HepG2 (cell line): Measurements from ENCODE around the gene EPHA10. TPM values are rescaled to one million over a fixed set of nuclear protein-coding genes. Genes with fewer than 3 reads are reported as not detected.
A peak's percentile ranks its signal among the peaks of the same experiment; 100 is the strongest.

ENCODE experiments used
- AHR ChIP-seq: IDR thresholded peaks from 2 replicates; pipeline ENCODE4 v1.6.1; 2018; ENCODE audit warnings: missing genetic modification reagents, missing compliant biosample characterization
- AKAP8 ChIP-seq: sonication (generic); formaldehyde crosslinking; IDR thresholded peaks from 2 replicates; pipeline ENCODE4 v1.5.1; 2020; ENCODE audit warnings: mild to moderate bottlenecking, missing genetic modification reagents
- CBFB ChIP-seq: sonication (generic); formaldehyde crosslinking; IDR thresholded peaks from 2 replicates; pipeline ENCODE4 v1.4.0; 2020; ENCODE audit warnings: missing genetic modification reagents
- ETV5 ChIP-seq: IDR thresholded peaks from 2 replicates; pipeline ENCODE4 v1.6.1; 2018; ENCODE audit warnings: missing biosample characterization, missing genetic modification reagents, inconsistent platforms, borderline replicate concordance
- HDAC2 ChIP-seq: sonication (generic); formaldehyde crosslinking; IDR thresholded peaks from 2 replicates; pipeline ENCODE4 v1.4.0; 2020; ENCODE audit warnings: missing genetic modification reagents
- IRF2 ChIP-seq: IDR thresholded peaks from 2 replicates; pipeline ENCODE4 v1.6.1; 2018; ENCODE audit warnings: missing genetic modification reagents, missing compliant biosample characterization
- KDM6A ChIP-seq: IDR thresholded peaks from 2 replicates; pipeline ENCODE4 v1.6.1; 2016; ENCODE audit warnings: low read depth
- KLF15 ChIP-seq: sonication (generic); formaldehyde crosslinking; IDR thresholded peaks from 2 replicates; pipeline ENCODE4 v1.8.1; 2023; ENCODE audit warnings: borderline replicate concordance, mild to moderate bottlenecking, inconsistent platforms, missing genetic modification reagents, mixed read lengths
- KLF9 ChIP-seq: IDR thresholded peaks from 2 replicates; pipeline ENCODE4 v1.6.1; 2016; ENCODE audit warnings: low read depth
- NCOA1 ChIP-seq: sonication (generic); formaldehyde crosslinking; IDR thresholded peaks from 2 replicates; pipeline ENCODE4 v1.9.0; 2021; ENCODE audit warnings: missing genetic modification reagents
- NFE2L1 ChIP-seq: sonication (generic); formaldehyde crosslinking; IDR thresholded peaks from 2 replicates; pipeline ENCODE4 v1.4.0; 2020; ENCODE audit warnings: missing genetic modification reagents, mild to moderate bottlenecking, borderline replicate concordance
- NFKB2 ChIP-seq: sonication (generic); formaldehyde crosslinking; IDR thresholded peaks from 2 replicates; pipeline ENCODE4 v1.4.0; 2020; ENCODE audit warnings: missing genetic modification reagents, borderline replicate concordance
- PITX1 ChIP-seq: sonication (generic); formaldehyde crosslinking; IDR thresholded peaks from 2 replicates; pipeline ENCODE4 v1.5.1; 2020; ENCODE audit warnings: mild to moderate bottlenecking, missing genetic modification reagents
- TAF1 ChIP-seq: sonication (generic); formaldehyde crosslinking; IDR thresholded peaks from 2 replicates; pipeline ENCODE4 v1.4.0; 2020; ENCODE audit warnings: missing genetic modification reagents
- ZFP36L2 ChIP-seq: sonication (generic); formaldehyde crosslinking; IDR thresholded peaks from 2 replicates; pipeline ENCODE4 v1.4.0; 2020; ENCODE audit warnings: missing genetic modification reagents
- ZMYM4 ChIP-seq: sonication (generic); formaldehyde crosslinking; IDR thresholded peaks from 2 replicates; pipeline ENCODE4 v1.8.1; 2023; ENCODE audit warnings: mild to moderate bottlenecking, missing genetic modification reagents
- ZNF337 ChIP-seq: sonication (generic); formaldehyde crosslinking; IDR thresholded peaks from 2 replicates; pipeline ENCODE4 v1.5.1; 2020; ENCODE audit warnings: missing genetic modification reagents, low read depth, mild to moderate bottlenecking, borderline replicate concordance
- ZNF350 ChIP-seq: sonication (generic); formaldehyde crosslinking; IDR thresholded peaks from 2 replicates; pipeline ENCODE4 v1.4.0; 2020; ENCODE audit warnings: mild to moderate bottlenecking, low read depth, missing genetic modification reagents, borderline replicate concordance
- ZNF383 ChIP-seq: sonication (generic); formaldehyde crosslinking; IDR thresholded peaks from 2 replicates; pipeline ENCODE4 v1.4.0; 2020; ENCODE audit warnings: missing genetic modification reagents, mild to moderate bottlenecking, borderline replicate concordance
- ZNF7 ChIP-seq: IDR thresholded peaks from 2 replicates; pipeline ENCODE4 v1.6.1; 2016; ENCODE audit warnings: missing biosample characterization, missing genetic modification reagents
- ZSCAN21 ChIP-seq: sonication (generic); formaldehyde crosslinking; IDR thresholded peaks from 2 replicates; pipeline ENCODE4 v1.8.0; 2022; ENCODE audit warnings: mild to moderate bottlenecking, missing genetic modification reagents, moderate library complexity, borderline replicate concordance
- polyA plus RNA-seq, 8 experiments: library from polyadenylated mRNA; depleted of rRNA in 3 of 8; stranded (reverse) in 7 of 8; unstranded in 1 of 8; fragments of >200 nt; fragmentation: Illumina TruSeq in 4 of 8; extraction: Trizol in 4 of 8; gene quantifications; 2 replicates each; pipeline versions ENCODE4 v1.2.1 to v1.2.3, GENCODE V29; 2011 to 2016; ENCODE audit warnings: low read depth in 4 of 8, missing spikeins in 1 of 8, mixed read lengths in 1 of 8; ENCODE audit not compliant: insufficient read depth in 1 of 8
- total RNA-seq, 5 experiments: library from RNA; depleted of rRNA; stranded (reverse); fragments of >200 nt; fragmentation: Illumina TruSeq; extraction: Trizol; gene quantifications; 2 replicates each; pipeline ENCODE4 v1.2.3, GENCODE V29; 2016; ENCODE audit warnings: low read depth in 1 of 5
- TF ChIP-seq, protein P1 (sequence below): IDR thresholded peaks from 2 replicates; pipeline ENCODE4 v1.6.1; 2016; ENCODE audit warnings: mild to moderate bottlenecking
- TF ChIP-seq, protein P2 (sequence below): sonication (generic); formaldehyde crosslinking; IDR thresholded peaks from 2 replicates; pipeline ENCODE4 v1.5.1; 2020; ENCODE audit warnings: mild to moderate bottlenecking, missing genetic modification reagents, borderline replicate concordance
- TF ChIP-seq, protein P3 (sequence below): sonication (generic); formaldehyde crosslinking; IDR thresholded peaks from 2 replicates; pipeline ENCODE4 v1.4.0; 2020; ENCODE audit warnings: missing genetic modification reagents
- TF ChIP-seq, protein P4 (sequence below): sonication (generic); formaldehyde crosslinking; IDR thresholded peaks from 2 replicates; pipeline ENCODE4 v1.8.0; 2022; ENCODE audit warnings: low read depth, missing genetic modification reagents

The EPHA10 gene
- total and polyA plus RNA-seq, 2 of the 13 experiments (the other 11 are each of a cell fraction or from before 2014, with no cell fraction given): 0.11 to 0.58 TPM

DNA sequence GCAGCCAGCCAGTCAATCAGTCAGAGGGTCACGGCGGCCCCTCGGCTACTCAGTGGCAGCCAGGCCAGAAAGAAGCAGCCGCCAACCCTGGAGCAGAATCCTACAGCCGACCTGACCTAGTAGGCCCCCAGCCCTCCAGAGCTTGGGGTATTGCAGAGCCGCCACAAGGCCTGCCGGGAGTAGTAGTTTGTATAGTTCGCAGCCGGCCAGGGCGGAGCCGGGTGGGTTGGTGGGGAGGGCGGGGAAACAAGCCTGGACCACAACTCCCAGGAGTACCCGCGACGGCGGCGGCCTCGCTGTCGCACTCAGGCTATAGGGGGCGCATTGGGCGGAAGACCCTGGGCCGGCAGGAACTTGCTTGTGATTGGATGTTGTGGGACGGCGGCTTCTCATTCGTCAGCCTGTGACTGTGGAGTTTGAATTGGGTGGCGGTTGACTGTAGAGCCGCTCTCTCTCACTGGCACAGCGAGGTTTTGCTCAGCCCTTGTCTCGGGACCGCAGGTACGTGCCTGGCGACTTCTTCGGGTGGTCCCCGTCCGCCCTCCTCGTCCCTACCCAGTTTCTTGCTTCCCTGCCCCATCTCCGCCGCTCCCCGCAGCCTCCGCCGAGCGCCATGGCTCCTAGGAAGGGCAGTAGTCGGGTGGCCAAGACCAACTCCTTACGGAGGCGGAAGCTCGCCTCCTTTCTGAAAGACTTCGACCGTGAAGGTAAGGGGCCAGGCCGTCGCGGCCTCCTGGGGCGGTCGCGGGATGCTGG, 72.7 kb downstream of the EPHA10 start, which contains the start of gene CDCA8 (continued):
- no peak for TF ChIP-seq ZNF383 (CRISPR knock-in tag)
- TF ChIP-seq IRF2: 0 out of 2 replicates have a peak, but pooled peaks have one; percentile 43
- no peak for TF ChIP-seq AKAP8 (CRISPR knock-in tag)
- no peak for TF ChIP-seq ETV5 (CRISPR knock-in tag)
- no peak for TF ChIP-seq KDM6A (CRISPR knock-in tag)
- no peak for TF ChIP-seq NFKB2 (CRISPR knock-in tag)
- no peak for TF ChIP-seq ZNF7 (CRISPR knock-in tag)
- no peak for TF ChIP-seq ZNF337 (CRISPR knock-in tag)
- TF ChIP-seq, protein P1, sequence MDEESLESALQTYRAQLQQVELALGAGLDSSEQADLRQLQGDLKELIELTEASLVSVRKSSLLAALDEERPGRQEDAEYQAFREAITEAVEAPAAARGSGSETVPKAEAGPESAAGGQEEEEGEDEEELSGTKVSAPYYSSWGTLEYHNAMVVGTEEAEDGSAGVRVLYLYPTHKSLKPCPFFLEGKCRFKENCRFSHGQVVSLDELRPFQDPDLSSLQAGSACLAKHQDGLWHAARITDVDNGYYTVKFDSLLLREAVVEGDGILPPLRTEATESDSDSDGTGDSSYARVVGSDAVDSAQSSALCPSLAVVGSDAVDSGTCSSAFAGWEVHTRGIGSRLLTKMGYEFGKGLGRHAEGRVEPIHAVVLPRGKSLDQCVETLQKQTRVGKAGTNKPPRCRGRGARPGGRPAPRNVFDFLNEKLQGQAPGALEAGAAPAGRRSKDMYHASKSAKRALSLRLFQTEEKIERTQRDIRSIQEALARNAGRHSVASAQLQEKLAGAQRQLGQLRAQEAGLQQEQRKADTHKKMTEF (CRISPR knock-in tag): peak; percentile 41; the same call in 1 of the 2 replicates
- TF ChIP-seq, protein P2, sequence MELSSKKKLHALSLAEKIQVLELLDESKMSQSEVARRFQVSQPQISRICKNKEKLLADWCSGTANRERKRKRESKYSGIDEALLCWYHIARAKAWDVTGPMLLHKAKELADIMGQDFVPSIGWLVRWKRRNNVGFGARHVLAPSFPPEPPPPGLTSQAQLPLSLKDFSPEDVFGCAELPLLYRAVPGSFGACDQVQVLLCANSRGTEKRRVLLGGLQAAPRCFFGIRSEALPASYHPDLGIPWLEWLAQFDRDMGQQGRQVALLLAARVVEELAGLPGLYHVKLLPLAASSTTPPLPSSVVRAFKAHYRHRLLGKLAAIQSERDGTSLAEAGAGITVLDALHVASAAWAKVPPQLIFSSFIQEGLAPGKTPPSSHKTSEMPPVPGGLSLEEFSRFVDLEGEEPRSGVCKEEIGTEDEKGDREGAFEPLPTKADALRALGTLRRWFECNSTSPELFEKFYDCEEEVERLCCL (CRISPR knock-in tag): no peak
- peak; percentile 80 for TF ChIP-seq HDAC2 (CRISPR knock-in tag)
- TF ChIP-seq ZFP36L2 (CRISPR knock-in tag): no peak
- peak; percentile 61; the same call in 1 of the 2 replicates for TF ChIP-seq TAF1 (CRISPR knock-in tag)
- no peak; the same call in 1 of the 2 replicates for TF ChIP-seq PITX1
- no peak; the same call in 1 of the 2 replicates for TF ChIP-seq ZNF350 (CRISPR knock-in tag)
- no peak; the same call in 1 of the 2 replicates for TF ChIP-seq ZSCAN21 (CRISPR knock-in tag)
- TF ChIP-seq NFE2L1 (CRISPR knock-in tag): no peak
- TF ChIP-seq CBFB (CRISPR knock-in tag): no peak
- TF ChIP-seq, protein P3, sequence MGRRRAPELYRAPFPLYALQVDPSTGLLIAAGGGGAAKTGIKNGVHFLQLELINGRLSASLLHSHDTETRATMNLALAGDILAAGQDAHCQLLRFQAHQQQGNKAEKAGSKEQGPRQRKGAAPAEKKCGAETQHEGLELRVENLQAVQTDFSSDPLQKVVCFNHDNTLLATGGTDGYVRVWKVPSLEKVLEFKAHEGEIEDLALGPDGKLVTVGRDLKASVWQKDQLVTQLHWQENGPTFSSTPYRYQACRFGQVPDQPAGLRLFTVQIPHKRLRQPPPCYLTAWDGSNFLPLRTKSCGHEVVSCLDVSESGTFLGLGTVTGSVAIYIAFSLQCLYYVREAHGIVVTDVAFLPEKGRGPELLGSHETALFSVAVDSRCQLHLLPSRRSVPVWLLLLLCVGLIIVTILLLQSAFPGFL (CRISPR knock-in tag): no peak
- TF ChIP-seq AHR (CRISPR knock-in tag): no peak
- no peak for TF ChIP-seq KLF9 (CRISPR knock-in tag)
- no peak for TF ChIP-seq KLF15
- peak; percentile 78 for TF ChIP-seq ZMYM4 (CRISPR knock-in tag)
- TF ChIP-seq NCOA1 (CRISPR knock-in tag): no peak
- TF ChIP-seq, protein P4, sequence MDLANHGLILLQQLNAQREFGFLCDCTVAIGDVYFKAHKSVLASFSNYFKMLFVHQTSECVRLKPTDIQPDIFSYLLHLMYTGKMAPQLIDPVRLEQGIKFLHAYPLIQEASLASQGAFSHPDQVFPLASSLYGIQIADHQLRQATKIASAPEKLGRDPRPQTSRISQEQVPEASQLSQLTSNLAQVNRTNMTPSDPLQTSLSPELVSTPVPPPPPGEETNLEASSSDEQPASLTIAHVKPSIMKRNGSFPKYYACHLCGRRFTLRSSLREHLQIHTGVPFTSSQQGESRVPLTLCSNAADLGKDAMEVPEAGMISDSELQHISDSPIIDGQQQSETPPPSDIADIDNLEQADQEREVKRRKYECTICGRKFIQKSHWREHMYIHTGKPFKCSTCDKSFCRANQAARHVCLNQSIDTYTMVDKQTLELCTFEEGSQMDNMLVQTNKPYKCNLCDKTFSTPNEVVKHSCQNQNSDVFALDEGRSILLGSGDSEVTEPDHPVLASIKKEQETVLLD (CRISPR knock-in tag): no peak
